GM15510 (cell line): ENCODE results near the gene TTC28.

Source experiments
- POLR2A ChIP-seq: IDR thresholded peaks from 3 replicates; pipeline ENCODE4 v1.6.1; 2011; ENCODE audit warnings: borderline replicate concordance; ENCODE audit not compliant: insufficient read length; ENCODE audit errors: extremely low read depth

TTC28 gene

DNA sequence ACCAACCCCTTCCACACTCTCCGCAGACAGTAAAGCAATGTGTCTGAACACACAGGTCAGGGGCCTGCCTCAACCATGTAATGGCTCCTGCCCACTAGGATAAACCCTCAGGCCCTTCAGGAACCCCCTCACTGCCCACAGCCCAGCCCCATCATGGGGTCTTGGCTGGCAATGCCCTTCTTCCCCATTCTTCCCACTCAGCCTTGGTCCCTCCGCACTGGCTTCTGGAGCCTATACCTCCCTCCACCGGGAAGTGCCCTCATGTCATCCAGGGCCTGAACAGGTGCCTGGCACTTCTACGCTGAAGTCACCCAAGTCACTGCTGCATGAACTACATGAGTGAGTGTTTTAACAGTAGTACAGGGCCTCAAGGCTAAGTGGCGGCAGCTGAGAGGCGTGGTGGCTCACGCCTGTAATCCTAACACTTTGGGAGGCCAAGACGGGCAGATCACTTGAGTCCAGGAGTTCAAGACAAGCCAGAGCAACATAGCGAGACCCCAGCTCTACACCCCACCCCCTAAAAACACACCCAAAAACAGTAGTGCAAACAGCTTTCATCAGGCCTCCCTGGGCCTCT is 685.8 kb downstream of the TTC28 start:
- TF ChIP-seq POLR2A: no peak

DNA sequence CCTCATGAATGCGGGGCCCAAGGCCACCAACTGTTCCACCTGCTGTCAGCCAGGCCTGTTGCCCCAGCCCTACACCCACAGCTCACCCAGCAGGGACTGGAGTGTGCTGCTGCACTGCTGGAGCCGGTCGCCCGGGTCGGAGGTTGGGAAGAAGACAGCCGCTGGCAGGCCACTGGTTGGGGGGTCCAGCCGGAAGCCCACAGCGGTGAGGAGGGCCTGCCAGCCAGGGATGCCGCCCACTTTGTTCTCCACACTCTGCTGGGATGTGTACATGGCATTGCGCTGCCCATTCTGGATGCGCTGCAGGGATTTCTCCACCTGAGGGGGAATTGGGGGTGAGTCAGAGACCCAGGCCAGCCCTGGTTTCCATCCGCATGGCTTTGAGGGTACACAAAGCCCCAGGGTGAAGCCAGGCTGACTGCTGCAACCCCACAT is 686.4 kb downstream of the TTC28 start:
- no peak for TF ChIP-seq POLR2A

DNA sequence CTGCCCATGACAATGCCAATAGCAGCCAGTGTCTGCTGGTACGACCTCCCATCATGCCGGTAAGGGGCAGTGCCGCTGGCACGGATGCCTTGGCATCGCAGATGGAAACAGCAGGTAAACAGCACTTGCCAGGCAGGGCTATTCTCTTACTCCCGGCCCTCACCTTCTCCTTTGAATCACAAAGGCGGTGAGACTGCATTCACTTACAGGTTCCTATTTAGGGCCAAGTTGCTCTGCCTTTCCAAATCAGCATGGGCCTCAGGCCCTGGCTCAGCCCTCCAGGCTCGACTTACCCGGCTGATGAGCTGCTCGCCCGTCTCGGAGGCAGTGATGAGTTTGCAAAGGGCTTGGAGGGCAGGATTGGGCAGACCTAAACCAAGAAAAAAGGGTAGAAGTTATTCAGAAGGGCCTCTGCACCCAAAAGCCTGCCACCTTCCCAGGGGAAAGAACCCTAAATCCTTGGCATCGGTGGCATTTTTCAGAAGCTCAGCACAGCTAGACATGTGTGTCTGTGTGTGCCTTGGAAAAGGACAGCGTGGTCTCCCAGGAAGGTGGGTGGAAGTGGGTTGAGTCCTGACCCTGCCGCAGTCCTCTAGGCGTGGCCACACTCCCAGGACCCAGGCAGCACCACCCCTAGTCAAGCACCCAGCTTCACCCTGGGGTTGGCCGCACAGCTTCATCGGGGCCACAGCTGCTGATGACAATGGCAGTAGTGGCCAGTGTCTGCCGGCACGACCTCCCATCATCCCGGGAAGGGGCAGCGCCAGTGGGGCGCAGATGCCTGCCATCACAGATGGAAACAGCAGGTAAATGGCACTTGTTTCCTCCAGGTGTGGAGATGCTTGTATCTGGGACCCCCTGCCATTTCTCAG is 687.1 kb downstream of the TTC28 start:
- no peak for TF ChIP-seq POLR2A

DNA sequence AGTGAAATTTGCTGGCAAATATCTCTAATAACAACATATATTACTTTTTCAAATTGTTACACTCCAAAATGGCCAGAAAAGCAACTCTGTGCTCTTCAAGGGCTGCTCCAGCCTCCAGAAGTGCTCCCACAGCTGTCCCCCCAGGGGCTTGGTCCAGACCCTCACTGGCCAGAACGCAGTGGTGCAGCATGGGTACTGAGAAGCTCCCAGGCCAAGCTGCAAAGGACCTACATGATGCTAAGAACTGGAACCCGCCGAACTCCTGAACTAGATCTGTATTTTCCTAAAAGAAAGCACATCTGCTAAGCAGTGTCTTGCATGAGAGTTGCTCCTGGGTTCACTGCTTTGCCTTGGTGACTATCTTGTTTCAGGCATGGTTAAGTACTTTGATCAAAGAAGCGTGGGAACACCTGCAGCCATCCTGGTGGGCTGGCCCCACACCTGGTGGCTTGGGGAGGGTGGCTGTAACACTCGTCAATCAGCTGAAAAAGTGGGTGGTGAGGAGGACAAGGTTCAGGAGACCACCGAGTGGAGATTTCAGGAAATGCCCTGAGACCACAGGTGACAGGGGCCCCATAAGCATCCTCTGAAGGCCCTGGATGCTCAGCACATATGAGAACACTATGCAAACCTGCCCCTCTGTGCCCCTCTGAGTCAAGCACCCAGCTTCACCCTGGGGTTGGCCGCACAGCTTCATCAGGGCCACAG is 687.9 kb downstream of the TTC28 start:
- TF ChIP-seq POLR2A: no peak

DNA sequence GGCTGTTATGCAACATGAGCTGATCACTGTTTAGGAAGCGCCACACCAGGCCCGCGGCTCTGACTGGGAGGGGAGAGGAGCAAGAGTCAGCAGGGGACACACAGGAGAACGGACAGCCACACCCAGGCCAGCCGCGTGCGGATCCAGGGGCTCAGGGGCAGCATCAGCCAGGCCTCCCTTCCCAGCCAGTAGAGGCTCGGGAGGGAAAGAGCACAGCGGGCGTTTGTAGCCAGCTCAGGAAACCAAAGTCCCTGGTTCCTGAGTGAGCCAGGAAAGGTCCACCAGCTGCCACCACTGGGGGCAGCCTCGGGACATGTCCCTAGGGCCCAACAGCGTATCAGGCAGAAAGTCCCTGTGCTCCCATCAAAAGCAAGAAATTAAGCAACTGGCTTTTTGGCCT is 688.8 kb downstream of the TTC28 start:
- no peak for TF ChIP-seq POLR2A

DNA sequence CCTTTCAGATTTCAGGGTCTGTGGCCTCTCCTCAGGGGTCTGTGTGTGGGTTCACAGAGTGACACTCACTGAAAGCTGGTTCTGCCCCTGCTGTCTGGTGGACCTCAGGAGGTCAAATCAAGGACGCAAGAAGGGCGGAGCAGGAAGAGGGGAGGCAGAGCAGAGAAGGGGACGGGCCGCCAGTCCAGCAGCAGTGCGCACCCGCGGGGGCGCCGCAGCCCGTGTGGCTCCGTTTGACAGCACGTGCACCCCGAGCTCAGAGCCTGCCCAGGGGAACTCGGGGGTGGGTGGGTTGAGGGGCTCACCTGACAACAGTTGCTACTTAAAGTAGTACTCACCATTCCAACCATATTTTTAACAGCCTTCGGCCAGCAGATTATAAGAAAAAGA is 689.2 kb downstream of the TTC28 start:
- no peak for TF ChIP-seq POLR2A

DNA sequence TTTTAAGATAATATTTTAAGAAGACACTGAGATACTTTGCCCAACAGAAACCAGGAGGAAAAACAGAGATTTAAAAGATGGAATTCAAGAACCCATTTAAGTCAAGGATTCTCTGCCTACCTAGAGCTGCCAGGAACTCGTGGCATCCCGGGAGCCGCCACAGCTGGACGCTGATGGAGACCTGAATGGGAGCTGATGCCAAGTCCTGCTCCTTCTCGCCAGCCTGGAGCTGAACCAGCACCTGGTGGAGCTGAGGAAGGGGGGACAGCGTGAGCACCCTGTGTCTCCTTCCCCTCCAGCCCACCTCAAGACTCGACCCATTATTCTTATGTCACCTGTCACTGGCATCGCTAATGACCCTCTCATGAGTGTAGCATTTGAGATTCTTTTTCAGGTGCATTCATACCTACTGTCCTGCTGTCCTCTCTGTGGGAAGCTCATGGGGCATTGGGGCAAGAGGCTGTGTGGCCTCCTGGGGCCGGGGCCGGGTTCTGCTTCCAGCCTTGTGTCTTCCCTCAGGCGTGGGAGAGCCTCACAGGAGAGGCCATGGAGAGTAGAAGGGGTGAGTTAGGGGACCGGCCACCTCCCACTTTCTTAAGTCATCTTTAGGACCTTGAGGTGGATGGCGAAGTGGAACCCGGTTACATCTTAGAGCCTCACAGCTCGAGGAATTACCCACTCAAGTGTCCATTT is 689.7 kb downstream of the TTC28 start:
- no peak for TF ChIP-seq POLR2A

DNA sequence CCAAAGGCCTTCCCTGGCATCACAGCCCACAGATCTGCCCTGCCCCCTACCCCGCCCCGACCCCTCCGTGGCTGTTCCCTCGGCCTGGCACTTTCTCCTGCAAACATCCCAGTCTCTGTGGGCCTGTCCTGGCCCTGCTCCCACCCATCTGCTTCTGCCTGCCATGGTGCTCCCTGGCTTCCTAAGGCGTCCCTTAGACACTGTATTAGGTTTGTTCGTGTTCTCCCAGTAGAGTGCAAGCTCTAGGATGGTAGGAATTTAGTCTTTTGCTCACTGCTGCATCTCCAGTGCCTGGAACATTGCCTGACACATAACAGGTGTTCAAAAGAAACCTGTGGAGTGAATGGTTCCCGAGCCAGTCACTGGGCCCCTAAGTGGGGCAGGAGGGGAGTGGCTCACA is 690.9 kb downstream of the TTC28 start:
- no peak for TF ChIP-seq POLR2A

DNA sequence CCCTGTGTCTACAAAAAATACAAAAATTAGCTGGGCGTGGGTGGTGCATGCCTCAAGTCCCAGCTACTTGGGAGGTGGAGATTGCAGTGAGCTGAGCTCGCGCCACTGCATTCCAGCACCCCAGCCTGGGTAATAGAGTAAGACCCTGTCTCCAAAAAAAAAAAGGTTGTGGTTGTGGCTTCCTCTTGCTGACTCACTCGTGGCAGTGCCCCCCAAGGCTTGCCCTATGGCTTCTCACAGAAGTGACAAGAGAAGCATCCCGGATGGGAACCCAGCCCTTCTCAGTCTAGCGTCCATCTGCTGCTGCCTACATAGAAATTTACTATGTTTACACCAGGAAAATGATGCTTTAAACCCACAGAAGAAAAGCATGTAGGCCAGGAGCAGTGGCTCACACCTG is 692.1 kb downstream of the TTC28 start:
- TF ChIP-seq POLR2A: no peak

DNA sequence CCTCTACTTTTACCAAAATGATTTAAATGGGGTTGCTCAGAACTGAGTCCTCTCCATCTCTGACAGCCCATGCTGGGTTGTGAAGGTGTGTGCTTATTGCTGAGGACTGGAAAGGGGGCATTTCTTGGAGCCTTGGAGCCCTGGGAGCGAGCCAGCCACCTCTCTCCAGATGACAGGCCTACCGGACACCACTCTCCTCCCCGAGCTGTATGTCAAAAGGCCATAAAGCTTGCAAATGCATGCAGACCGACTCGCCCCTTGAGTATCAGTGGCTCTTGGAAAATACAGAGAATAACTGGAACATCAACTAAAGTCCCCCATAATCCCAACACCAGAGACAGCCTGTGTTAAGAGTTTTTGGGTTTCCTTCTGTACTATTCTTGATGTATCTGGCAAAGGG is 692.7 kb downstream of the TTC28 start:
- no peak for TF ChIP-seq POLR2A

DNA sequence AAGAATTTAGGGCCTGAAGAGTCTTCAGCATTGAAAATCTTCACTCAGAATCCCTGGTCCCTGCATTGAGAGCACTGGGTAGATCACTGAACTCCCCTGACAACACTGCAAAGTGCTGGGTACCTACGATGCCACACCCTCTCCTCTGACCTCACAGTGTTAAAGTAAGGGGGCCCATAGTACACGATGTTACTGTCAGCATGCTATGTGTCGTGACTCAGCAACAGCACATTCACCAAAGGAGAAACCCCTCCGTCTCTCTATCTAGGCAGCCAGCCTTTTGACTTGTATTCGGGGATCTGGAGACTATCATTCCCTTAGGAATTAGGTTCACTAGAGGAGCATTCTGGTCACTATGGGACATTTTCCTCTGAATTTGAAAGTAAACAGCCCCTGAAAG is 693.2 kb downstream of the TTC28 start:
- TF ChIP-seq POLR2A: no peak

DNA sequence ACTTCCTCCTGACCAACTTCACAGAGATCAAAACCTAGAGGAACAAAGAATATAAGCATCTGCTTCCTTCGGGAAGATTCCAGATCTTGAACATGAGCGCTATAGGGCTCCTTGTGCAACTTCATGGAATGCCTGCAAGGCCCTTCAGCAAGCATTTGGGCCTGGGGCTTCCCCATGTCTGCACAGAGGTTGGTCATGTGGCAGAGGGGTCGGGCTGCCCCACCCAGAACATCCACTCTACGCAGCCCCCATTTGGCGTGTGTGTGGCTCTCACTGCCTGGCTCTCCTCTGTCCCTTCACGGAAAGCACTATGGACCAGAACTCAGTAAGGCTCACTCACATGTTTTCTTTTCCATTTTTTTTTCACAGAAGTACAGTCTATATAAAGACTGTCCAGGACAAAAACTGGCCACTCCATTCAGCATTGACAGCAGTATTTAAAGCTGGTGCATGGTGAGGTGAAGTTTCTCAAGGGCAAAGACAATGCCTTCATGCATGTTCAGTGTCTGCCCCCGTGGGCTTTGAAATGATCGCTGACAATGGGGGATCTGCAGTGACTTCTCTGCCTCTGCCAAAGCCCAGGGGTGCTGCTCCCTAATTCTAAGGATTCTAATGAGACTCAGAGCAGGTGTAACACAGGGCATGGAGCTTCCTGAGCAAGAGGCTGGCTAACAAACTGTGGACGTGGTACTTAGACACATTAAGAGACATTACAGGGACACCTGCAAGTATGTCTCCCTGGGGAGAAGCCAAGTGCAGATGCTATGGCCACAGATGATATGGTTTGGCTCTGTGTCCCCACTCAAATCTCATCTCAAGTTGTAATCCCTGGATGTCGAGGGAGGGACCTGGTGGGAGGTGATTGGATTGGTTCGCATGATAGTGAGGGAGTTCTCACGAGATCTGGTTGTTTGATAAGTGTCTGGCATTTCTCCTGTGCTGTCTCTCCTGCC is 694.0 kb downstream of the TTC28 start:
- no peak for TF ChIP-seq POLR2A

DNA sequence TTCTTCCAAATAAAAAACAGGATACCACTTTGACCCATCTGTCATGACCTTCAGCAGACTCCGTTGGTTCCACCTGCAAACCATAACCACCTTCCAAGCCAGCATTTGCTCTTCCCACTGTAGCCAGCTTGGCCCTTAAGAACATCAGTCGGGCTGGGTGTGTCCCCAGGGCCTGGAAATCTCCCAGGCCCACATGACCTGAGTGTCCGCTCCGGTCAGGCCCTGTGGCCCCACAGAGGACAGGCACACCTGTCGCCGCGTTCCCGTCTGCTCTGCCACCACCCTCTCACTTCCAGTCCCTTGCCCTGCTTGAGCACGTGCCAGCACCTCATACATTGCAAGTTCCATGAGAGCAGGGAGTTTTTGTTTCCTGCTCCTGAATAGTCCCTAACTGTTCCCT is 694.9 kb downstream of the TTC28 start:
- no peak for TF ChIP-seq POLR2A
